Rectal smooth muscle tissue (tissue), 1 donor: ENCODE data around the gene PCBP3.
"Not testable (repeated sequence)": the region's sequence is repeated elsewhere in the genome, so short reads cannot be mapped to it uniquely, and the experiment has no call there.

Experiments used
- H3K27ac ChIP-seq: one replicate; pipeline ENCODE4 v1.7.0; 2013; ENCODE audit warnings: low read depth, low read length, inconsistent platforms
- H3K27me3 ChIP-seq: one replicate; pipeline ENCODE4 v1.7.0; 2013; ENCODE audit warnings: low read length; ENCODE audit not compliant: control insufficient read depth, insufficient read depth
- H3K36me3 ChIP-seq: one replicate; pipeline ENCODE4 v1.7.0; 2013; ENCODE audit warnings: low read length; ENCODE audit not compliant: control insufficient read depth, insufficient read depth
- H3K4me1 ChIP-seq: one replicate; pipeline ENCODE4 v1.7.0; 2013; ENCODE audit warnings: low read length; ENCODE audit not compliant: control insufficient read depth, insufficient read depth
- H3K4me3 ChIP-seq: one replicate; pipeline ENCODE4 v1.7.0; 2013; ENCODE audit warnings: low read length
- H3K9ac ChIP-seq: one replicate; pipeline ENCODE4 v1.7.0; 2013; ENCODE audit warnings: low read length

The PCBP3 gene

DNA sequence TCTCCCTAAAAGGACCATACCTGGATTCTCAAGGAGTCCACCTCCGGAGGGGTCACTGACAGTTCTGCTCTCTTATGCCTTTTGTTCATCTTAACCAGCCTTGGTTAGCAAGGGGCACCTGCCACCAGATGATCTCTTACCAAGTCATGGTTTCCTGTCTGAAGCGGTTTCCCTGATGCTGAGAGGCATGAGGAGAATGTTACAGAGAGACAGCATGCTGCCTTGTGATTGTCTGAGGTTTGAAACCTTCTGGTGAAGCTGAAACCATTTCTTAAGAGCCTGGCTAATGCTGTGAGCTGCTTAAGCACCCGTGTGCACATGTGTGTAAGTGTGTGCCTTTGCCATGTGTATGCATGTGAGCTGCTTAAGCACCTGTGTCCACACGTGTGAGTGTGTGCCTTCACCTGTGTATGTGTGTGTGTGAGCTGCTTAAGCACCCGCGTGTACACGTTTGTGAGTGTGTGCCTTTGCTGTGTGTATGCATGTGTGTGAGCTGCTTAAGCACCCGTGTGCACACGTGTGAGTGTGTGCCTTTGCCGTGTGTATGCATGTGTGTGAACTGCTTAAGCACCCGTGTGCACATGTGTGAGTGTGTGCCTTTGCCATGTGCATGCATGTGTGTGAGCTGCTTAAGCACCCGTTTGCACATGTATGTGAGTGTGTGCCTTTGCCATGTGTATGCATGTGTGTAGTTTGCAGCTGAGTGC is 201.7 kb downstream of the PCBP3 start:
- Histone ChIP-seq H3K36me3 (no peaks in the 10 kb centered on the region), H3K27ac (no peak overlapping the region), H3K9ac (no peak overlapping the region), H3K4me3 (no peak overlapping the region), H3K27me3 (no peaks in the 10 kb centered on the region), H3K4me1 (peaks cover 5% of the 10 kb centered on the region)

DNA sequence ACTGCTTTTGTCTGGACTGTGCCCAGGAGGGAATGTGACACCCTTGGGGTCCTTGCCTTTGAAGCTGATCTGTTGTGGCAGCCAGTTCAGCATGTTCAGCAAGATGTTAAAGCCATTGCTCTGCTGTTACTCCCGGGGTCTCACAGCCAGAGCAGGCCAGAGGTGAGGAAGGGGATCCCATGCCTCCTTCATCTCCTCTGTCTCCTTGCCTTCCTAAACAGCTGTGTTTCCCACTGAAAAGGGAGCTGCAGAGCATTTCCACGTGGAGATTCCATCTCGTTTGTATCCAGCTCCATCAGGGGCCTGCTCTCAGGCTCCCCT is 202.2 kb downstream of the PCBP3 start:
- peaks cover 5% of the 10 kb centered on the region for H3K4me1 ChIP-seq
- H3K27ac ChIP-seq, result no peak overlapping the region
- no peaks in the 10 kb centered on the region for H3K36me3 ChIP-seq
- H3K4me3 ChIP-seq, result no peak overlapping the region
- no peak overlapping the region for H3K9ac ChIP-seq
- no peaks in the 10 kb centered on the region for H3K27me3 ChIP-seq

DNA sequence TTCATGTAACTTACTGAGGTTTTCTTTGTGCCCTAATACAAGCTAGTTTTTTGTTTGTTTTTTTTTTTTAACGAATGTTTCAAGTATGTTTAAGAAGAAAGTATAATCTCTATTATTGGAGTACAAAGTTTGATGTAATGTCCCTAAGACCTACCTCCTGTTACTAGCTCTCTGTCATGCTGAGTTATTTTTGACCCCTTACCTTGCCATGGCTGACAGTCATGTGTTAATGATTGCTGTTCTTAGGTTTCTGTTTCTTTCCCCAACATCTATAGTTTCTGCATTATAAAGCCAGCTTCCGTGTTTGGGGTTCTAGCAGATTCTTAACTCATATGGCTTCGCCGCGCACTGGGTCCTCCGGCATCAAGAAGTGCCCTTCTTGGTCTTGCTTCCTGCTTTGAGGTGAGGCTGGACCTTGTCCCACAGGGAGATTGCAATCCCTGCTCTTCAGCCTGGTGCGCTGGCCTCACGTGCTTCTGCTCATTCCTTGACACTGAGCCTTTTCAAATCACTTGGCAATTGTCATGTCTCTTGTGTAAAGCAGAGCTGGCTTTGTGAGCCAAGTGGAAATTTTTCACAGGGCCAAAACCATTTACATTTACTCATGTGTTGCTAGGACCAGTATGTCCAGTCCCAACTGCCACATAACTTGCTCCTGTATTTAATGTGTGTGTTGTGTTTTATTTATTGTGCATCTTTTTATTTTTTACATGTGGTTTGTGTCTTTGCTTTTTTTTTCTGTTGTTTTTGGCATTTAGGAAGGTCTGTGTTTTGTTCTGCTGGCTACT is 203.0 kb downstream of the PCBP3 start:
- Histone ChIP-seq H3K9ac (no peak overlapping the region), H3K27ac (no peak overlapping the region), H3K27me3 (no peaks in the 10 kb centered on the region), H3K36me3 (no peaks in the 10 kb centered on the region), H3K4me1 (peaks cover 5% of the 10 kb centered on the region), H3K4me3 (no peak overlapping the region)

GRCh38 chr21:45847870-45848269 is 204.3 kb downstream of the PCBP3 start:
- Histone ChIP-seq H3K9ac (no peak overlapping the region), H3K4me1 (peaks cover 5% of the 10 kb centered on the region), H3K27me3 (no peaks in the 10 kb centered on the region), H3K4me3 (no peak overlapping the region), H3K36me3 (no peaks in the 10 kb centered on the region), H3K27ac (no peak overlapping the region)

DNA sequence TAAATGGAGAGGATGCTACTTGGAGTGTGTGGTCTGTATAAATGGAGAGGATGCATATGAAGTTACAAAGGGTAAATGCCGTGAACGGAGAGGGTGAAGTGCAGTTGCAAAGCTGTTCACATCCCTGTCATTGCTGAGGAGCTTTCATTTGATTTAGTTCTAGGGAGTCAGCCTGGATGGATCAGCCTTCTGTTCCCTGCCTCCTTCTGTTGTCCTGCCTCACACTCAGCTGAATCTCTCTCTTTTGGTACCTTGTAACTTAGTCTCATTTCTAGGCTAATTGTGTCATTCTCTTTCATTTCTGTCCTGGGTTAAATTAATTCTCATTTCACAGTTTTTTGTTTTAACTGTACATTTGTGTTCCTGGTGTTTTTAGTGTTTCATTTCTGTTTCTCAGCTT is 204.8 kb downstream of the PCBP3 start:
- Histone ChIP-seq H3K4me1 (peaks cover 5% of the 10 kb centered on the region), H3K27me3 (no peaks in the 10 kb centered on the region), H3K36me3 (no peaks in the 10 kb centered on the region), H3K4me3 (no peak overlapping the region), H3K9ac (no peak overlapping the region), H3K27ac (no peak overlapping the region)

DNA sequence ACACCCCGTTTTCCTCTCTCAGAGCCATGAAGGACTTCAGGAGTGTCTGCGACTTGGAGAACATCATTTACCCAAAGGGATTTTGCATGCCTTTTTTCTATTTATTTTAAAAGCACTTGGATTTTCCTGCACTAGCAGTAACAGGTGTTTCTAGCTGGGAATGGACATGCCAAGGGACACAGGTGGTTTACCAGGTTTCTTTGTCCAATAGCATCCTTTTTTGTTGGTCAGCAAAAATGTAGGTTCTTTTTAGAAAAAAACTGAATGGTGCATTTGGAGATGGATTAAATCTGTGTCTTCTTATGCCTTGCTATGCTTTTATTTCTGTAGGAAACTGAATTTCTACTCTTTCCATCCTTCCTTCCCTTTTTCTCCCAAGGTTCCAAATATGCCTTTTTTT is 205.3 kb downstream of the PCBP3 start:
- H3K27ac ChIP-seq, result no peak overlapping the region
- H3K4me1 ChIP-seq, result peaks cover 5% of the 10 kb centered on the region
- no peak overlapping the region for H3K9ac ChIP-seq
- no peaks in the 10 kb centered on the region for H3K36me3 ChIP-seq
- no peak overlapping the region for H3K4me3 ChIP-seq
- no peaks in the 10 kb centered on the region for H3K27me3 ChIP-seq

- H3K36me3 ChIP-seq, result no peaks in the 10 kb centered on the region
- H3K27ac ChIP-seq, result no peak overlapping the region
- H3K9ac ChIP-seq, result no peak overlapping the region
- peaks cover 5% of the 10 kb centered on the region for H3K4me1 ChIP-seq
- no peak overlapping the region for H3K4me3 ChIP-seq
- no peaks in the 10 kb centered on the region for H3K27me3 ChIP-seq
Measured at GRCh38 chr21:45849651-45850050, 206.1 kb downstream of the PCBP3 start.

DNA sequence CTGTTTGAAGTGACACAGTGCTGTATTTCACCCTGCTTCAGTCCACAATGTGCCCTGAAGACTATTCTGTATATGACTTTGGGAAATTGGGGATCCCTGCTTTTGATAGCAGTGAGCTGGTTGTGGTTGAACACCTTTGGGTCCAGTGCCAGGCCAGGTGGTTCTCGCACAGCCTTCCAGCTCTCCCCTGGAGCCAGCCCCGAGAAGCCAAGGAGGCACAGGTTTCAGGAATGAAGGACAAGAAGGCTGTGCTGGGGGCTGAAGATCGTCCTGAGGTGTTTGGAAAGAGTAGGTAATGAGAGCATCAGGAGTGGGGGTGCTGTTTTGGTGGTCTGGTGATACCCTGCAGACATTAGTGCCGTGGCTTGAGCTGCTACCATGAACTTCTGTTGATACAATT is 206.7 kb downstream of the PCBP3 start:
- H3K27me3 ChIP-seq, result no peaks in the 10 kb centered on the region
- no peak overlapping the region for H3K4me3 ChIP-seq
- H3K36me3 ChIP-seq, result no peaks in the 10 kb centered on the region
- no peak overlapping the region for H3K27ac ChIP-seq
- H3K4me1 ChIP-seq, result peaks cover 5% of the 10 kb centered on the region
- no peak overlapping the region for H3K9ac ChIP-seq

DNA sequence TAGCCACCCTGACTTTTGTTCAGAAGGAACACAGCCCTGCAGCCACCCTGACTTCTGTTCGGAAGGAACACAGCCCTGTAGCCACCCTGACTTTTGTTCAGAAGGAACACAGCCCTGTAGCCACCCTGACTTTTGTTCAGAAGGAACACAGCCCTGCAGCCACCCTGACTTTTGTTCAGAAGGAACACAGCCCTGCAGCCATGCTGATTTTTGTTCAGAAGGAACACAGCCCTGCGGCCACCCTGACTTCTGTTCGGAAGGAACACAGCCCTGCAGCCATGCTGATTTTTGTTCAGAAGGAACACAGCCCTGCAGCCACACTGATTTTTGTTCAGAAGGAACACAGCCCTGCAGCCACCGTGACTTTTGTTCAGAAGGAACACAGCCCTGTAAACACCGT is 208.9 kb downstream of the PCBP3 start:
- not testable (repeated sequence) for H3K4me1 ChIP-seq, H3K4me3 ChIP-seq, H3K9ac ChIP-seq, H3K36me3 ChIP-seq, H3K27me3 ChIP-seq, H3K27ac ChIP-seq

DNA sequence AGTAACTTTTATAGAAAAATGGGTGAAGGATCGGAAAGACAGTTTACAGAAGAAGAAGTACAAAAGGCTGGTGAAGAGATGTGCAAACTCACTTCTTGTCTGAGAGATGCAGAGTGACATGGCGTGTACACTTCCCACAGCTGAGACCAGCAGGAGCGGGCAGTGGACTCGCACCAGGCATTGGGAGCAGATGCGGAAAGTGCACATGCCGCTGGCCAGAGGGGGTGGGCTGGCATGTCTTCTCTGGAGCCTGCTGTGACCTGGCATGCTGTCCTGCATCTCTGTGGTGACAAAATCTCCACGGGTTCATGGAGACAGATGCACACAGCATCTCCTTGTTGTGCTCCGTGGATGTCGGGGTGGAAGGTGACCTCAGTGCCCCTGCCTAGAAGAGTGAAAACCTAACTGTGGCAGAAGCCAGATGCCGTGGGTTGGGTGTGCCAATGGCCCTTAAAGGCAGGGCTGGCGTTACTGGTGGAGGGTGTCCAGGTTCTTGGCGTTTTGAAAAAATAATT is 209.4 kb downstream of the PCBP3 start:
- no peaks in the 10 kb centered on the region for H3K4me1 ChIP-seq
- no peaks in the 10 kb centered on the region for H3K36me3 ChIP-seq

DNA sequence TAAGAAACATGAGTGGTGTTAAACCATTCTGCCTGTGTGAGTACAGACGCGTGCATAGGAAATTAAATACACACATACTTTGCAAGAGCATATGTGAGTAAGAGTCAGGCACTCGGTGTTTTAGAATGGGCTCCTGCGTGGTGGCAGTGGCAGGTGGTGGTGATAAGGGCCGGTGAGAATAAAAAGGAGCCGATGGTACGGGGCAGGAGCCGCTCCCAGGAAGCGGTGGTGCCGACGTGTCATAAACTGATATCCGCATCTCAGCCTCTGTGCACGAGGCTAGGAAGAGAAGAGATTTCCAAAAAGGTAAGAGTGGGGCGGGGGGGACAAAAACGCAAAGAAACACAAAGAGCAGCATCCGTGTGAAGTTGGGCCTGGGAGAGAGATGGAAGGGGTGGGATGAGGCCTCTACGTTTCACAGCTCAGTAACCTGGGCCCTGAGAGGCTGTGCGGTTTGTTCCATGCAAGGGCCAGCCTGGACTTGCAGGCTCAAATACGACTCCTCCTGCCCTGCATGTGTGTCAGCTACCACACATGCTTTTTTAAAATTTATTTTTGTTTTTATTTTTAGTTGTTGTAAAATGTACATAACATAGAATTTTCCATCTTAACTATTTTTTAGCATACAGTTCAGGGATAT is 210.3 kb downstream of the PCBP3 start:
- no peaks in the 10 kb centered on the region for H3K4me1 ChIP-seq
- no peak overlapping the region for H3K27ac ChIP-seq

More for the DNA sequence above, 209.4 kb downstream of the PCBP3 start:
- Histone ChIP-seq H3K27ac (no peak overlapping the region), H3K4me3 (no peak overlapping the region), H3K9ac (no peak overlapping the region), H3K27me3 (no peaks in the 10 kb centered on the region)

DNA sequence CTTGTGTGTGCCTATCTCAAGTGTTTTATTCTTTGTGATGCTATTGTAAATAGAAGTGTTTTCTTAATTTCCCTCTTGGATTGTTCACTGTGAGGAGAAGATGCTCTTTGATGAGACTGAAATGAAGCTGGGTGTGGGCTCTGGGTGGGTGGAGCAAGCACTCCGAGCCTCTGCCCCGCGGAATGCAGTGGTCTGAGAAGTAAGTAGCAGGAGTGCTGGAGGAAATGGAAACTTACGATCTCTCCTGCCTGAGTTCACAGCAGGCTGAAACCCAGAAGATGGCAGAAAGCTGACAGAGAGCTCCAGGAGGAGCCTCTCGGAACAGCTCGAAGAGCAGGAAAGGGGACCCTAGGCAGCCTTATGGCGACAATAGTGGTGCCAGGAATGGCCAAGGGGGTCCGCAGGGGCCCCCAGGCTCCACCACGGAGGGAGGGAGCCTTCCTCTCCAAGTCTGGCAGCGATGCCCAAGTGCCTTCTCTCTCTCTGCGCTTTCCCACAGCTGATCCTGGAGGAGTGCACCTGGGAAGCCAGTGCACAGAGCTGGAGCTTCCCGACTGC is 211.2 kb downstream of the PCBP3 start:
- Histone ChIP-seq H3K9ac (no peak overlapping the region), H3K27ac (no peak overlapping the region), H3K27me3 (peaks cover 3% of the 10 kb centered on the region), H3K36me3 (no peaks in the 10 kb centered on the region), H3K4me3 (no peak overlapping the region), H3K4me1 (no peaks in the 10 kb centered on the region)

More for the DNA sequence above, 210.3 kb downstream of the PCBP3 start:
- Histone ChIP-seq H3K9ac (no peak overlapping the region), H3K4me3 (no peak overlapping the region), H3K36me3 (no peaks in the 10 kb centered on the region), H3K27me3 (peaks cover 3% of the 10 kb centered on the region)
